HL-60/S4 (cell line): Measurements from ENCODE around the gene HMX3.
"Not testable (repeated sequence)": the region's sequence is repeated elsewhere in the genome, so short reads cannot be mapped to it uniquely, and the experiment has no call there.

Source experiments
- in situ Hi-C: fragments of 300-500 bp; cut with MboI; formaldehyde crosslinking; loops from 2 replicates; pipeline ENCODE4 v1.14.3; 2022; ENCODE audit warnings: low sequenced_read_pairs

HMX3 gene

GRCh38 chr10:123164319-123164718 lies 28.5 kb downstream of the HMX3 start:
- in situ Hi-C loops: no loop called here

GRCh38 chr10:123165445-123166072 lies 29.8 kb downstream of the HMX3 start:
- in situ Hi-C loops: no loop called here

GRCh38 chr10:123166618-123167017 lies 30.8 kb downstream of the HMX3 start:
- in situ Hi-C loops: no loop called here

GRCh38 chr10:123170961-123171360 lies 35.2 kb downstream of the HMX3 start:
- in situ Hi-C loops: no loop called here

- in situ Hi-C loops: not testable (repeated sequence)
These were observed 35.8 kb downstream of the HMX3 start for GRCh38 chr10:123171616-123172015.

- in situ Hi-C loops: no loop called here
These were observed 39.9 kb downstream of the HMX3 start for GRCh38 chr10:123175389-123176387.

- in situ Hi-C loops: not testable (repeated sequence)
These were observed 42.6 kb downstream of the HMX3 start for GRCh38 chr10:123178390-123178789.

GRCh38 chr10:123180101-123181090 lies 44.6 kb downstream of the HMX3 start:
- in situ Hi-C loops: no loop called here

- in situ Hi-C loops: no loop called here
These were observed 48.0 kb downstream of the HMX3 start for GRCh38 chr10:123183724-123184123.

GRCh38 chr10:123187781-123188180 lies 52.0 kb downstream of the HMX3 start:
- in situ Hi-C loops: no loop called here
